ENCODE data around the gene NBPF3.

The NBPF3 gene, protein sequence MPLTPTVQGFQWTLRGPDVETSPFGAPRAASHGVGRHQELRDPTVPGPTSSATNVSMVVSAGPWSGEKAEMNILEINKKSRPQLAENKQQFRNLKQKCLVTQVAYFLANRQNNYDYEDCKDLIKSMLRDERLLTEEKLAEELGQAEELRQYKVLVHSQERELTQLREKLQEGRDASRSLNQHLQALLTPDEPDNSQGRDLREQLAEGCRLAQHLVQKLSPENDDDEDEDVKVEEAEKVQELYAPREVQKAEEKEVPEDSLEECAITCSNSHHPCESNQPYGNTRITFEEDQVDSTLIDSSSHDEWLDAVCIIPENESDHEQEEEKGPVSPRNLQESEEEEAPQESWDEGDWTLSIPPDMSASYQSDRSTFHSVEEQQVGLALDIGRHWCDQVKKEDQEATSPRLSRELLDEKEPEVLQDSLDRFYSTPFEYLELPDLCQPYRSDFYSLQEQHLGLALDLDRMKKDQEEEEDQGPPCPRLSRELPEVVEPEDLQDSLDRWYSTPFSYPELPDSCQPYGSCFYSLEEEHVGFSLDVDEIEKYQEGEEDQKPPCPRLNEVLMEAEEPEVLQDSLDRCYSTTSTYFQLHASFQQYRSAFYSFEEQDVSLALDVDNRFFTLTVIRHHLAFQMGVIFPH

DNA sequence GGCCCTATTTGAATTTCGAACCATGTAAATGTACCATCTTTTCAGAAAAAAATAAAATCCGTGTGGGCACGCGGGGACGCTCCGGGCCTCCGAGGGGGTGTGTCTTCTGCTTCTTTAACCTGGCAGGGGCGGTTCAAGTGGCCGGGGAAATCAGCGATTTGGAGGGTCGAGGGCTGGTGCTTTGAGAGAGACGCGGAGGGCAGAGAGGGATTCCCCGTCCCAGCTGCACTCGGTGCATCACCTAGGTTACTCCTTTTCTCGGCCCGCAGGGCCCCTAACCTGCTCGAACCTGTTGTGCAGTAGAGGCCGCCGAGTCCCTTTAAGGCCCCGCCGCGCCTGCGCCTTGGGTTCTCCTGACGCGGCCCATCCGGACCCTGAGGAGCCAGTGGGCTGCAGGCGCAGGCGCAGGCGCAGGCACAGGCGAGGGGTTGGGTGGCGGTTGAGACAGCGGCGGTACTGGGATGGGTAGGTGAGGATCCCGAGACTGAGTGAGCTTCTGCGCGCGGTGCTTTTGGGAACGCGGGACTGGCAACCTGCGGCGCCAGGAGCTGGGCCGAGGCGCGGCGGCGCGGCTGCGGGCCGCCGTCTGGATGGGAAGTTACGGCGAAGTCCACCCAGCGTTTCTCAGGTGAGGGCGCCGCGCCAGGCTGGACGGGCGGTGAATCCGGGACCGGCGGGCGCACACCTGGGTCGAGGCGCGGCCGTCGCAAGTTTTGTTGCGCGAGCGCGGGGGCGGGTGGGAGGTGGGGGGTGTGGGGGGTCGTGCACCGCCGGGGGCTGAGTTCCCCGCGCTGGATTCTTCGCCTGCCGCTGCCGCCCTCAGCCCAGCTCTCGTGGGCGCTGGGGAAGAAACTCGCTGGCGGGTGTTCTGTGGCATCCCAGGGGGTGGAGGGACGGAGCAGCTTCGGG, at the start of gene NBPF3:
NBPF3 (plus strand) TSS at position 417 of the 909 bp plus-strand sequence. CDS start 4,950 bp downstream, outside the sequence.
- TF ChIP-seq GATA2 (IDR thresholded peaks at IDR 0.05; ENCODE audit: low read depth, low read length) (no peak), GATA3 (IDR thresholded peaks at IDR 0.05; ENCODE audit: low read depth, low read length) (no peak)

DNA sequence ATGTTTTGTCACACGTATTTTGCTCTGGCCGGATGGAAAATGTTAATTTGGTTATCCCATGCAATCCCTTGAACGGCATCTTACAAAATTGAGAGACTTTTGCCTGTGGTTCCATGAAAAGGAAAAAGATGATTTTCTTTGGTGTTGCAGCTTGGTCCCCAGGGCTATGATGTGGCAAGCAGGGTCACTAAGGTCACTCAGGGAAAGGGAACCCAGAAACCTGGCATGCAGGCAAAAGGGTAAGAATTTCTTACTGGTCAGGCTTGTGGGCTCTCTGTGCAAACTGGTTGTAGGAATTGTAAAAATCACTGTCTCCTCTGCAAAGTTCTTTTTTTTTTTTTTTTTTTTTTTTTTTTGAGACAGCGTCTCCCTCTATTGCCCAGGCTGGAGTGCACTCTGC, 48.4 kb upstream of the NBPF3 start:
- TF ChIP-seq GATA3 (IDR thresholded peaks at IDR 0.05; ENCODE audit: low read depth, low read length) = no peak
- TF ChIP-seq GATA2 (IDR thresholded peaks at IDR 0.05; ENCODE audit: low read depth, low read length) = no peak

DNA sequence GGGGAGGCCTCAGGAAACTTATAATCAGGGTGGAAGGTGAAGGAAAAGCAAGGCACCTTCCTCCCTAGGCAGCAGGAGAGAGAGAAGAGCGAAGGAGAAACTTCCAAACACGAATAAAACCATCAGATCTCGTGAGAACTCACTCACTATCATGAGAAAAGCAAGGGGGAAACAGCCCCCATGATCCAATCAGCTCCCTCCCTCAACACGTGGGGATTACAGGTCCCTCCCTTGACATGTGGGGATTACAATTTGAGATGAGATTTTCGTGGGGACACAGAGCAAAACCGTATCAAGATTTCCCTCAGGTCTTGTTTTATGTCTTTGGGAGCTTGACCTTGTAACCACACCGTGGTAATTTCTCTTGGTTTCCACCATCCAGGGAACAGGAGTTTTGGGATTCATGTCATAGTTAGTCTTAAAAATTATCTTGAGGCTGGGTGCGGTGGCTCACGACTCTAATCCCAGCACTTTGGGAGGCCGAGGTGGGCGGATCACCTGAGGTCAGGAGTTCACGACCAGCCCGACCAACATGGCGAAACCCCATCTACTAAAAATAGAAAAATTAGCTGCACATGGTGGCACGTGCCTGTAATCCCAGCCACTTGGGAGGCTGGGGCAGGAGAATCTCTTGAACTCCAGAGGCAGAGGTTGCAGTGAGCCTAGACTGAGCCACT, 47.2 kb upstream of the NBPF3 start:
- TF ChIP-seq GATA3 (IDR thresholded peaks at IDR 0.05; ENCODE audit: low read depth, low read length) = no peak
- TF ChIP-seq GATA2 (IDR thresholded peaks at IDR 0.05; ENCODE audit: low read depth, low read length) = no peak

DNA sequence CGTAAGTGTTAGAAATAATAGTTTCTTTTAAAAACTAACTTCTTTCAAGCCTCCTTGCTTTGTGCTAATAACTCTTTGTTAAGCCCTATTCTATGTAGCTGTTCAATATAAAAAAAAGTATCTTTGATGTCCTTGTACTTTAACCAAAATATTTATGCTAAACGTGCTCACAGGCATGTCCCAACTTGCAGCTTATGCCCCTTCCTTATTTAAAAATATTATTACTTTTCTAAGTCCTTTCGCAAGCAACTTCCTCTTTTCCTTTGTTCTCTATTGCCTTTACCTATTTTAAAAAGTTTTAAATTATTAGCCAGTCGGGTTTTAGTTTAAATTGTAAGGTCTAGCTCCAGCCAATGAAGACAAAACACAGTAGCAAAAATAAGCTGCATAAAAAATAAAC, 43.4 kb upstream of the NBPF3 start:
- TF ChIP-seq GATA3 (IDR thresholded peaks at IDR 0.05; ENCODE audit: low read depth, low read length) (no peak), GATA2 (IDR thresholded peaks at IDR 0.05; ENCODE audit: low read depth, low read length) (no peak)

DNA sequence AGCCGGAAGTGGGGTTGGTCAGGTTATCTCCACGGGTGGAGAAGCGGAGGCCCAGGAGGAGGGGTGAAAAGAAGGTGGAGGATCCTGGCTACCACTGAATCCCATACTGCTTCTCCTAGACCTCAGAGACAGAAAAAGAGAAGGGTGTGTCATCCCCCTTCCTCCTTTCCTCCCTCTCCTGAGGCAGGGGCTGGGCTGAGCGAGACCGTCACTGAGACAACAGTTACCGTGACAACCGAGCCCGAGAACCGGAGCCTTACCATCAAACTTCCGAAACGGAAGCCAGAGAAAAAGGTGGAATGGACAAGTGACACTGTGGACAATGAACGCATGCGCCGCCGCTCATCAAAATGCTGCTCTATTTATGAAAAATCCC, 42.1 kb upstream of the NBPF3 start:
- TF ChIP-seq GATA3 (IDR thresholded peaks at IDR 0.05; ENCODE audit: low read depth, low read length) (no peak), GATA2 (IDR thresholded peaks at IDR 0.05; ENCODE audit: low read depth, low read length) (no peak)

DNA sequence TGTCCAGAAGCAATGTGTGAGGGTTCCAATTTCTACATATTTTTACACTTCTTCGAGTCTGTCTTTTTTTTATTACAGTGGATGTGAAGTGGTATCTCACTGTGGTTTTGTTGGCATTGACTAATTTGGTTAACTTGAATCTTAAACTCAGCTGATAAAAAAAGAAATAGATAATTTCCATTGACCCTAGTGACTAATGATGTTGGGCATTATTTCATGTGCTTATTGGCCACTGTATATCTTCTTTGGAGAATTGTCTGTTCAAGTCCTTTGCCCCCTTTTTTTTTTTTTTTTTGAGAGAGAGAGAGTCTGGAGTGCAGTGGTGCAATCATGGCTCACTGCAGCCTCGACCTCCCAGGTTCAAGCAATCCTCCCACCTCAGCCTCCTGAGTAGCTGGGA, 33.3 kb upstream of the NBPF3 start:
- TF ChIP-seq GATA2 (IDR thresholded peaks at IDR 0.05; ENCODE audit: low read depth, low read length) (no peak), GATA3 (IDR thresholded peaks at IDR 0.05; ENCODE audit: low read depth, low read length) (no peak)

DNA sequence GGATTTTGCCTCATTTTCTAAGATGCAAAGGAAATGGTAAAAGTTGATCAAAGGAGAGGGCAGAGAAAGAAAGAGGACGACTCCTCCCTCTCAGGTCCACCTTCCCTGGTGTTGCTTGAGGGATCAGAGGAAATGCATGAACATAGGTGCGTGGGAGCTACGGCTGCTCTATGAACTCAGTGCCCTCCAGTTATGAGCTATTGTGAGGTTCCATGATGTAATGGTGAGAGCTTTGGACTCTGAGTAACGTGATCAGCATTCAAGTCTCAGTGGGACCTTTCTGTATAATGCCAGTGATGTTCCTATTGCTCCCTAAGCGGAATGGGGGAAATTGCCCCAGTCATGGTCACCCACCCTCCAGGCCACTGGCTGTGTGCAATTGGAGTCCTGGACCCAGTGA, 25.9 kb upstream of the NBPF3 start:
- TF ChIP-seq GATA3 (IDR thresholded peaks at IDR 0.05; ENCODE audit: low read depth, low read length) = no peak
- no peak for TF ChIP-seq GATA2 (IDR thresholded peaks at IDR 0.05; ENCODE audit: low read depth, low read length)

DNA sequence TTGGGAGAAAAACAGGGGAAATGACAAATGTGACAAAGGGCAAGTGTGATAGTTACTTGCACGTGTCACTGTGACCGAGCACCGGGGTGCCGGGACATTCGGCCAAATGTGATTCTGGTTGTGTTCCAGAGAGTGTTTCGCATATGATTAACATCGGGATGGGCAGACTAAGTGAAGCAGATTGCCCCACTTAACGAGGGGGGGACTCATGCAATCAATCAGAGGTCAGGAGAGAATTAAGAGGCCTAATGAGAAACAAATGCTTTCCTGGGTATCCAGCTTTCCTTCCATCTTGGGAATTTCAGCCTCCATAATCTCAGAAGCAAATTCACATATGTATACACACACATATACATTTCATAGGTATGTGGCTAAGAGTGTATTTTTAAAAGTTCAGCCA, 18.6 kb upstream of the NBPF3 start:
- peak; percentile 35; the same call in 1 of the 2 replicates for TF ChIP-seq GATA2 (IDR thresholded peaks at IDR 0.05; ENCODE audit: low read depth, low read length)

DNA sequence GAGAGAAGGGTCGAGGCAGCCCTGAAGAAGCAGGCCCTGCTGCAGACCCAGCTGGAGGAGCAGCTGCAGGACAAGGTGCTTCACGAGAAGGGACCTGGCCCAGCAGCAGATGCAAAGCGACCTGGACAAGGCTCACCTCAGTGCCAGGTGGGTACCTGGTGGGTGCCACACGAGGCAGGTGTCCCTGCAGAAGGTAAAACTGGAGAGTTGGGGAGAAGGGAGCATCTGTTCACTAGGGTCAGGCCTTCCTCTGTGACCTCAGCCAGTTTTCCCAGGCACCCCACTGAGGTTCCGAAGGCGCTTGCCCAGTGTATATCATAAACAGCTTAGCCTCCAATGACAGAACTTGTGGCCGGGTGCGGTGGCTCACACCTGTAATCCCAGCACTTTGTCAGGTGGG, 5.5 kb upstream of the NBPF3 start:
- no peak for TF ChIP-seq GATA2 (IDR thresholded peaks at IDR 0.05; ENCODE audit: low read depth, low read length)
- no peak for TF ChIP-seq GATA3 (IDR thresholded peaks at IDR 0.05; ENCODE audit: low read depth, low read length)

DNA sequence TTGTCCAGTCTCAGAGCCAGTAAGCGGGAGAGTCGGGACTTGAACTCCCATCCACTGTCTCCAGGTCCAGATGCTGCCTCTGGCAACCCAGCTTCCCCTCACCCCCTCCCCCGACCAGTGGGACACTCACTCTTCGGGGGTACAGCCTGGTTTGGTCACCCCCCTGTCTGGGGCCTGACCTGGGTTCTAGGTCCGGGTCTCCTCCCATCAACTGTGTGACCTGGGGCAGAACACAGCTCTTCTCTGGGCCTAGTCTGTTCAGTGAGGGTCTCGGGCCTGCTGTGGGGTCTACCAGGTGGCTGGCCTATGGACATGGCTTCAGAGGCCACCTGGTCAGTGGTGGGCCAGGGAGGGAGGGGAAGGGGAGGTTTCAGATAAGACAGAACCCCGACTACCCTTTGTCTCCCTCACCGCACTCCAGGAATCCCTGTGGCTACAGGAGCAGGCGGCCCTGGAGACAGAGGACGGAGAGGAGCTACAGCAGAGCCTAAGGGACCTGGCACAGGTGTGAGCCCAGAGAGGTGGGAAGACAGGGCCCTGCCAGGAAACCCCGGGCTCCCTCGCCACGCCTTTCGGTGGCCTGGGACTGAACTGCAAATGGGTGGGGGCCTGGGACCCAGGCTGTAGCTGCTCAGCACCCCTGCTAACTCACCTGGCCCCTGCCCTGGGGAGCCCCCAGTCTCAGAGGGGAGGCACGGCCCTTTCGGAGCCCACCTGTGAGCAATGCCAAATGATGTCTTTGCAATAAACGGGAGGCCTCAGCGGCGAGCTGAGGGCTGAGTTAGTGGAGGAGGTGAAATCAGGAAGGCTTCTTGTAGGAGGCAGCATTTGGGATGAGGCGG, 4.1 kb upstream of the NBPF3 start:
- no peak for TF ChIP-seq GATA2 (IDR thresholded peaks at IDR 0.05; ENCODE audit: low read depth, low read length)

DNA sequence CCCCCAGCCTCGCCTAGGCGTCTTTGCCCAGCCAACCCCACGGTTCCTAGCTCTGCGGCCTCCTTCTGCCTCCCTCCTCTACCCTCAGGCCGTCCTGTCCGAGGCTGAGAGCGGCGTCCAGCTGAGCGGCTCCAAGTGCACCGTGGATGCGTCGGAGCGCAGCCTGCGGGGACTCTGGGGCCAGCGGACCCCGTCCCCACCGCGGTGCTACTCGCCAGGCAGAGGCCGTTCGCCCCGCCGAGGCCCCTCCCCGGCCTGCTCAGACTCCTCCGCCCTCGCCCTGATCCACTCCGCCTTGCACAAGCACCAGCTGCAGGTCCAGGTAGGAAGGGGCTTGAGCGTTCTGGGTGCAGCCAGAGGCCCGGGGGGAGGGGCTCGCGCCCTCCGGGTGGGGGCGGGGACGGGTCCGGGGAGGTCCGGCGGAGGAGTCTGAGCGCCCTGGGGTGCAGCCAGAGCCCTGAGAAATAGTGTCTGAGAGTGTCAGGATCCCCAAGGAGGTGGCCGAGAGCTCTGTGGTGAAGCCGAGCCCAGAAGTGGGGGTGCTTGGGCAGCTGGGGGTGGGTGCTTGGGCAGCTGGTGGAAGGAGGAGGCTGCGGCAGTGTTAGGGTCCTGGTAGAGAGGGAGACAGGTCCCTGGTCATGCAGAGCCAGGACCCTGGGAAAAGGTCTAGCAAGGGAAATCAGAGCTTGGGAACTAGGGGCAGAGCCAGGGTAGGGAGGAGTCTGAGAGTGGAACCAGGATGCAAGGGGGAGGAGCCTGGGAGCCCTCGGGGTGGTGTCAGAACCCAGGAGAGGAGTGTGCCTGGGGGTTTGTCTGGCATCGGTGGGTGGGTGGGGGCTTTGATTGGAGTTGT, 3.2 kb upstream of the NBPF3 start:
- TF ChIP-seq GATA3 (IDR thresholded peaks at IDR 0.05; ENCODE audit: low read depth, low read length) (no peak), GATA2 (IDR thresholded peaks at IDR 0.05; ENCODE audit: low read depth, low read length) (no peak)

DNA sequence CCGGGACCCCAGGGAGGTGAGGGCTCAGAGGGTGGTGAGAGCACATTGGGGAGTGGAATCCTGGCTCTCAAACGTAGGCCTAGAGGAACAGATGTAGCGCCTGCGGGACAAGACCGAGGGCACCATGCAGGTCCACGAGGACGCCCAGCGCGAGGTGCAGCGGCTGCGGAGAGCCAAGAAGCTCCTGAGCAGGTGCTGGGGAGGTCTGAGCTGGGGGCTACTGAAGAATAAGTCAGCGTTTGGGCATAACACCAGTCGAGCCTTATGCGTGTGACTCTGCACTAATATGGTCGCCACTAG, 2.6 kb upstream of the NBPF3 start:
- TF ChIP-seq GATA3 (IDR thresholded peaks at IDR 0.05; ENCODE audit: low read depth, low read length) = no peak
- no peak for TF ChIP-seq GATA2 (IDR thresholded peaks at IDR 0.05; ENCODE audit: low read depth, low read length)
